GM21360 (cell line): ENCODE measurements around the gene SLC35G3.
"Not testable (repeated sequence)": the region's sequence is repeated elsewhere in the genome, so short reads cannot be mapped to it uniquely, and the experiment has no call there.

ENCODE experiments used
- ATAC-seq: cut with Tn5 transposase; IDR thresholded peaks from one replicate; pipeline ENCODE4 v1.9.1; 2021; ENCODE audit warnings: mild to moderate bottlenecking, moderate library complexity; ENCODE audit not compliant: unreplicated experiment

Gene SLC35G3

GRCh38 chr17:35167046-35167445 lies 27.1 kb downstream of the SLC35G3 start:
- no peak for ATAC-seq

- ATAC-seq: no peak
These were observed 27.7 kb downstream of the SLC35G3 start for GRCh38 chr17:35166526-35166925.

GRCh38 chr17:35164716-35165115 lies 29.5 kb downstream of the SLC35G3 start:
- no peak for ATAC-seq

- ATAC-seq: no peak
These were observed 30.3 kb downstream of the SLC35G3 start for GRCh38 chr17:35163886-35164285.

- no peak for ATAC-seq
These were observed 31.4 kb downstream of the SLC35G3 start for GRCh38 chr17:35162755-35163154.

GRCh38 chr17:35161281-35161761 lies 32.9 kb downstream of the SLC35G3 start:
- no peak for ATAC-seq

GRCh38 chr17:35160354-35161201 lies 33.6 kb downstream of the SLC35G3 start:
- no peak for ATAC-seq

GRCh38 chr17:35159940-35160339 lies 34.3 kb downstream of the SLC35G3 start:
- no peak for ATAC-seq

GRCh38 chr17:35155246-35155645 lies 38.9 kb downstream of the SLC35G3 start:
- no peak for ATAC-seq

GRCh38 chr17:35154196-35155165 lies 39.7 kb downstream of the SLC35G3 start:
- no peak for ATAC-seq

GRCh38 chr17:35152421-35153140 lies 41.6 kb downstream of the SLC35G3 start:
- no peak for ATAC-seq

GRCh38 chr17:35151080-35151479 lies 43.1 kb downstream of the SLC35G3 start:
- not testable (repeated sequence) for ATAC-seq

- ATAC-seq: no peak
These were observed 44.3 kb downstream of the SLC35G3 start for GRCh38 chr17:35149941-35150340.

- no peak for ATAC-seq
These were observed 46.0 kb downstream of the SLC35G3 start for GRCh38 chr17:35148144-35148543.

GRCh38 chr17:35147375-35147905 lies 46.8 kb downstream of the SLC35G3 start, which contains the start of gene UNC45B:
Gene UNC45B (plus strand): TSS chr17:35147817. CDS start chr17:35148264, 447 bp downstream.
- no peak for ATAC-seq

GRCh38 chr17:35146214-35146833 lies 47.9 kb downstream of the SLC35G3 start:
- no peak for ATAC-seq

- no peak for ATAC-seq
These were observed 49.4 kb downstream of the SLC35G3 start for GRCh38 chr17:35144840-35145239.
